Caki2 (cell line): ENCODE measurements around the gene CAST. TPM values are rescaled to one million over a fixed set of nuclear protein-coding genes. Genes with fewer than 3 reads are reported as not detected.

ENCODE experiments used
- DNase-seq: peaks from one replicate; pipeline ENCODE4 v3.0.0-alpha.2; 2015; ENCODE audit warnings: low read depth
- in situ Hi-C: cut with HindIII; loops from 2 replicates; pipeline ENCODE4 v1.10.0; 2016; ENCODE audit warnings: low sequenced_read_pairs, low pct_unique_long_range_greater_than_20kb, mixed read lengths
- total RNA-seq: library from RNA; depleted of rRNA; stranded (reverse); fragments of >200 nt; shearing (Covaris generic); gene quantifications from 2 replicates; pipeline ENCODE4 v1.2.3, GENCODE V29; 2014; ENCODE audit warnings: low replicate concordance

Gene CAST
- total RNA-seq, 1 experiment from 2014 or later = 63.5 TPM

DNA sequence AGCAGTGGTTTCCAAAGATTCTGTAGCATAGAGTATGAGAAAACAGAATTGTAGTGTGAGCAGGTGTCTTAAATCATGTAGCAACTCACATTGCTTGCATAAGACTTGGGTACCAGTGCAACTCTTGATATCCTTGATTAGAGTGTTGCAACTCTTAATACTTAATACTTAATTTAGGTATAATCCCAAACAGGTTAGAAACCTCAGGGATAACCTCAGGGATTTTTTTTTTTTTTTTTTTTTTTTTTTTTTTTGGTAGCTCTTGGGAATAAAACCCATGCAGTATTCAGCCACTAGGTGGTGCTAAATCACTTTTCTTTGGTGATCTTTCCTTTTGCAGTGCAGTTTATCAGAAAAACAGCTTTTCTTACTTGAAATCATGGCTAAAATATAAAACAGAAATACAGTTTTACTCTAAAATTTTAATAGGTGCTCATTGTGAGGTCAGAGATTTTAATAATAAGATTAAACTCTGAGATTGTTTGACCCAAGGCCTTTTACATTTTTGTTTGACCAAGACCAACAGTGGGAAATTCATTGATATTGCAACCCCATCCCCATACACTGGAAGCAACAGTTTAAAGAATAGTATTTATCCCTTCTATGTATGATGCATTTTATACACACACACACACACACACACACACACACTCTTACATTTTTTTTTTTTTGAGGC lies 90.3 kb downstream of the CAST start:
- peak; percentile 35 for DNase-seq
- in situ Hi-C loops = no loop called here

DNA sequence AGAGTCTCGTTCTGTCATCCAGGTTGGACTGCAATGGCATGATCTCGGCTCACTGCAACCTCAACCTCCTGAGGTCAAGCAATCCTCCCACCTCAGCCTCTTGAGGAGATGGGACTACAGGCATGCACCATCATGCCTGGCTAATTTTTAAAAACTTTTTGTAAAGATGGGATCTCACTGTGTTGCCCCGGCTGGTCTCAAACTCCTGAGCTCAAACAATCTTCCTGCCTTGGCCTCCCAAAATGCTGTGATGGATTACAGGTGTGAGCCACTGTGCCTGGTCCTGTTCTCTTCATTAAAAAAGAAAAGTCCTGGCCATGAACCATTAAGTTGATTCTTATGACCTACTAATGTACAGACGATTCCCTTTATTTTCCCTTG lies 90.8 kb downstream of the CAST start:
- in situ Hi-C loops = no loop called here
- no peak for DNase-seq

DNA sequence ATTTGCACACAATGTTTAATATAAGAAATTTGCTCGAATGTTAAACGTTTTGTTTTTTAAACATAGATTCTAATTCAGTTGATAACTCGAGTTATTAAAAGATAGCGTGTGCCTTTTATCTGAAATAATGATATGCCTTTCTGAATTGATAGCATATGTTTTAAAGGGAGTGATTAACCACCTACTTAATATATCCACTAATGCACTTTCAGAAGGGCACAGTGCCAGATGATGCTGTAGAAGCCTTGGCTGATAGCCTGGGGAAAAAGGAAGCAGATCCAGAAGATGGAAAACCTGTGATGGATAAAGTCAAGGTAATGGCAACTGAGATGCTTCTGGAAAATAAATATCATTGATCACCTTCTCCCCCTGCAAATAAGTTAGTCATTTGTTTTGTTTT lies 91.7 kb downstream of the CAST start:
- in situ Hi-C loops = no loop called here
- DNase-seq = no peak

DNA sequence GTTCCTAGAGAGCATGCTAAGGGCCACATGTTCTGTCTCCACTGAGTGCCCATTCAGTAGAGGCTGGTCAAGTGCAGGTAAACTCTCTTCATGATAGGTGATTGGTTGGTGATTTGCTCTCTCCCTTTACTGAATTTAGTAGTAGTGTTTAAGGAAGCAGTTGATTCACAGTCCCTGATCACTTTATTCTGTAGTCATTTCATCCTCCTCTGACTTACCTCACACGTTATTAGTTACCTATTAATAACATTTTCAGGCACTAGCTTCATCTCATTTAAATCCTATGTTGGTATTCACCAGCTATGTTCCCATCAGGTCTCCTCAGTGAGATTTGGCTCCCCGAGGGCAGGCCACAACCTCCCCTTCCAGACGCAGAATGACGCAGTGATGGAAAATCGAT lies 93.7 kb downstream of the CAST start:
- no peak for DNase-seq
- in situ Hi-C loops = no loop called here

DNA sequence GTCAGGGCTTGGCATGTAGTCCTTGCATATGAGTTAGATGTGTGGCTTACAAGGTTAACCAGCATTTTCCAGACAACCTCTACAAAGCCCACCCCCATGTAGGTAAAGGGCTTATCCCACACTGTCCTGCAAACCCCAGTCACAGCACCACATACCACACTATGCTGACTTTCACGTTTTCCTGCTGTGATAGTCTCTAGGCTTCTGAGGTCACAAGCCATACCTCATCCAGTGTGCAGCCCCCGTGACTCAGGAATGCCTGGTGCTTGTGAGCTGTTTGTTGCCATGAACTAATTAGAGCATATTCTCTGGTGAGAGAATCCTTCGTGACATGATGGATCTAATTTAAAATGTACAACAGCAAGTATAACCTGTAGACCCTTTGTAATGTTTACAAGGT lies 94.8 kb downstream of the CAST start:
- in situ Hi-C loops = no loop called here
- no peak for DNase-seq

DNA sequence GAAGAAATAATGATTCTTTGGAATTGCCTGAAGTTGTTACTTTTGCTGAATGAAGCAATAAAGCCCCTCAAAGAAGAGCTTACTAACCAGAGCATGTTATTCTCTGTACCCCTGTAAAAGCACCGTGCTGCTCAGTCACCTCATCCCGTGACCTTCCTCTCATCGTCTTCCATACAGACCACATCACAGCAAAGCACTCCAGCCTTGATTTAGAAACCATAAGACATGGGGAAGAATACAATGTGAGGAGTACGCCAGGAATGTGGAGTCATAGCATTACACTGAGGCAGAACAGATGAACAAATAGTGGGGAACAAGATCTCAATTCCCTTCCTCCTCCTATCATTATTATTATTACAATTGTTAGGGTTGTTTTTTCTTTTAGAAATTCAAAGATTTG lies 96.4 kb downstream of the CAST start:
- DNase-seq = no peak
- in situ Hi-C loops = no loop called here

DNA sequence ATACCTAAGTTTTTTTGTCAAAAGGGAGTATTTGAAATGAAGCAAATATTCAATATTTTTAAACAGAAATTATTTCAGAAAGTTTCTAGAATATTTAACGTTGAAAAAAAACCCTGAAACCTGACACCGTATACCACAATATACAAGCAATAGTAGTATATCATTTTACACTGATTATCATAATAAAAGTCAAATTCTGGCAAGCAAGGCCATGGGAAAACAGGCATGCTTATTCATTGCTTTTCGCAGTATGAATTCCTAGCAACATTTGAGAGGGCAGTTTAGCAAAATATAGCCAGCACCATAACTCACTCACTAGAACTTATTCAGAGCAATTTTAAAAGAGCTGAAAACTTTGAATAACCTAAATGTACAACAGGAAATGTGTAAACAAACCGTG lies 99.4 kb downstream of the CAST start:
- no peak for DNase-seq
- in situ Hi-C loops = no loop called here

DNA sequence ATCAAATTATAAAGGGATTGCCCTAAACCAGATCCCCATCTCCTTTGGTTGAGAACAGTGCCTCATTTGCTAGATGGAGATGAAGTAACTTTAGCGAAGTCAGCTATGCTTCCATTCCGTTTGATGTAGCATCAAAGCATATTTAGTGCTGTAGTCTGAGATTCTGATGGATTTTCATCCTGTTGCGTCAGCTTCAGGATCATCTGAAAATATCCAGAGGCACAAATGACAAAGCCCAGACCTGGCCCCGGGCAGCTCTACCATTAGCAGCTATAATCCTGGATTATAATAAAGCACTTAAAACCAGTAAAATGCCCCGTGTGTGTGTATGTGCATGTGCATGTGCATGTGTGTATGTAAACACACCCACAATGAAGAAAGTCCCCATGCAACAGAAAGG lies 100.8 kb downstream of the CAST start:
- no peak for DNase-seq
- in situ Hi-C loops = no loop called here

DNA sequence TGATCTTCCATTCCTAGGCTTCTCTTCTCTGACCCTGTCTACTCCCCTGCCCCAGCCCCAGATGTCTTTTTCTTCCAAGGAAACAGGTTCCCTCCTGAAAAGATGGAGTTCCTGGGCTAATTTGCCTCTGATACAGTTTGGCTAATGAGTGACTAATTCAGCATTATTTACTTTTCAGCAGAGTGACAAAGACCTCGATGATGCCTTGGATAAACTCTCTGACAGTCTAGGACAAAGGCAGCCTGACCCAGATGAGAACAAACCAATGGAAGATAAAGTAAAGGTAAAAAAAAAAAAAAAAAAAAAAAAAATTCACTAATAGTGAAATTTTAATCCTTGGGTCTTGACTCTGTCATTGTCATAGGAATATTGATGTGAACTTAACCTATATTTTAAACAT lies 102.9 kb downstream of the CAST start:
- DNase-seq = no peak
- in situ Hi-C loops = no loop called here

DNA sequence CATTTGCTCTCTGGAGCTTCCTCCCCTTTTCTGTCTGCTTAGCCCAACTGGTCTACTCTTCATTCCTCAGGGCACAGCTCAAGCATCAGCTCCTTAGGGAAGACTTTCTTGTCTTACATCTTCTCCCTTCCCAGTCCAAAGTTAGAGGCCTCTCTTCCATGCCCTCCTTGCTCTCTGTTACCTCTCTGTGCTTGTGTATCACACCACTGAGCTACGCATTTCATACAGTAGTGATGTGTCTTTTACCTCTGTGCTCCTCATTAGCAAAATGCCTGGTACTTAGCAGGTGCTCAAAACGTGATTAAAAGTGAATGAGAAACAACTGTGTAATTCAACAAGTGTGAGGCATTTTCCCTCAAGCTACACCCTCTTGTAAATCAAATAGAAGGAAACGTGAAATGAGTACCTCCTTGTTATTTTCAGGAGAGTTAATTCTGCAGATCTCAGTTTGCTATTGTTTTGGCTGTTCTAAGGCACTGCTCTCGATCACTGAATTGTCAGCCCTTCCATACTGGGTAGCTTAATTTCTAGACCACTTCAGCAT lies 106.6 kb downstream of the CAST start:
- in situ Hi-C loops = no loop called here
- no peak for DNase-seq

DNA sequence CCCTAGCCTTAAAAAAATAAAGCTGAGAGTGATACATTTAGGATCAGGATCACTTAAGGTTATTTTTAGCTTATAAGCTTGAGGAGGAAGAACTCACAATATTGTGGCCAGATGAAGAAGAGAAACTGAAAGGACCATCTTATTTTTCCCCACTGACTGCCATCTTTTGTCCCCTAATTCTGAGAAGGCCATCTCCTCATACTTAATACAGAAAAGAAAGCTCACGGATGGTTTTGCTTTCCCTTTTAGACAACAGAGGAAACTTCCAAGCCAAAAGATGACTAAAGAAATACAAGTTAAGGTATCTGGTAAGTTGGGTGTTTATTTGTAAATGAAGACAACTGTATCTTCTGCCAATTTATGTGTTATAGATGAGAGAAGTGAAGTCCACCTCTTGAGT lies 109.2 kb downstream of the CAST start:
- no peak for DNase-seq
- in situ Hi-C loops = no loop called here

DNA sequence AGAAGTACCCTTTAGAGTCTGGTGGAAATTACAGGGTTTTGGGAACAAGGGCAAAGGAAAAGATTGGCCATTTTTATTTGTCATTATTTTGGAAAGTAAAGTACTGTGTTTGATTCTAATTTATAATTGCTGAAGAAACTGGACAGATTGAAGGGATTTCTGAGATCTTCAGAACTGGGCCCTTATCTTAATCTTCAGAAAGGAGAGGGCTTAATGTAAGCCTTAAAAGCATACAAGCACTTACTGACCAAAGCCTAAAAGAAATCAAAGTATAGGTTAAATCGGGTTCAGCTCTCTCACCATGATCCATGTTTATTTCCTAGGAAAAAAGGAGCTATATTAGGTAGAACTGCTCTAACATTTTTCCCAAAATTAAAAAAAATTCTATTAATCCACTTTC lies 109.9 kb downstream of the CAST start:
- in situ Hi-C loops = no loop called here
- no peak for DNase-seq

DNA sequence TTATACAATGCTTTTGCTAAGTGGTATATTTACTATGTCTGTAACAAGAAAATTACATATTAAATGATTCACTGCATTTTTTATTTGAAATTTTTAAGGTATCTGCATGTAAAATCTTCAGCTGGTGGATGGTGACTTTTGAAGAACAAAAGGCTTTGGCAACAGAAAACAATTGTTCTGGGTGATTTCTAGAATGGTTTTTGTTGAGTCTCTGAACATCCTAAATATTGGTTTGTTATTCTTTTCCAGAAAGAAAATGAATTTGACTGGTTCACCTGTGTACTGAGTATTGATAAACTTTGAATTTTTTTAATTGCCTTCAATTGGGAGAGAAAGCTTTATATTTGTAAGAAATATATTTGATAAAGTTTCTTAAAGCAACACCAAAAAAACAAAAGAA lies 110.4 kb downstream of the CAST start:
- DNase-seq = no peak
- in situ Hi-C loops = no loop called here

DNA sequence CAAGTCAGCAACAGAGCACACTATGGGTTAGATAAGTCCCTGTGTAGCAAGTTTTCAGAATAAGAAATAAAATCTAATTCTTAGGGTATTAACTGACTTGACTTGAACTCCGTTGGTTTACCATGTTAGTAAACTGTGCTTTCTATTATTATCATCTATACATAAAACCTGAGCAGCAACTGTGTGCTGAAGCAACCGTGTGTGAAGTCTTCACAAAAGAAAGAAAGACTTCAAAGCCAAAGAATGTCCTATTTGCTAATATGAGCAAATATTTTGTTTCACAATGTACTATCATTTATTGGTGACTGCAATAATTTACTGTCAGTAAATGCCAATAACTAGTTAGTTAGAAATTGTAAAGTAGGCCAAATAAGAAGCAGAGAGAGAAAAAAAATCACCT lies 112.9 kb downstream of the CAST start:
- no peak for DNase-seq
- in situ Hi-C loops = no loop called here

DNA sequence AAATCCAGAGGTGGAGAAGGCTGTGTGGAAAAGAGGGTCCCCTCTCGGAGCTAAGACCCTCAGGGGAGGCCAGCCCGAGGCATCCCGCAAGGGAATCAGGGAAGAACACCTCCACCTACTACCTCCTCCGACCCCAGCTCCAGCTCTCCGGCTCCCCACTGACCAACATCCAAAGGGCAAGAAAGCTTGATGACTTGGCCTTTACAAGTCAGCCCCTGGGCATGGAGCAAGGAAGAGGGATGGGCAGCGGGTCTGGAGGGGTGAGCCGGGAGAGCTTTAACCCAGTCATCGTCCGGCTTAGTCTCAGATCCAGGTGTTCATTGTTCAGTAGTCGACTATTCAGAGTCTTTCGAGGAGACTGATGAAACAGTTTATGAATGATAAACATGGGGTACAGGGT lies 113.5 kb downstream of the CAST start:
- in situ Hi-C loops = no loop called here
- no peak for DNase-seq

DNA sequence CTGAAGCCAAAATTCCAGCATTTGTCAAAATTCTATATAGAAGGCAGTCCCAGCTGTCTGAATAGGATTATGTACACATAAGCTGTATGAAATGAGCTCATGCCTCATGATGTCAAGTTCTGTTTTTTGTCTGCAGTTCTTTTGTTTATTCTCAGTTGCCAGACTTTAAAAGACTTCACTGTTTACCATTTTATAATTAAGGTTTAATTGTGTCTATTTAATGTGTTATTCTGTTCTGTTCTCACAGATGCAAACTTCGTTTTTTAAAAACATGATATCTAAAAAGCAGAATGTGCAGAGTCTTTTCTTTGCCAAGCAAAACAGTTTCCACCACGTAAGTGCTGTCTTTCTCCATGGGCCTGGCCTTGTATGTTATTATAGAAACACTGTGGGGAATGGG lies 114.4 kb downstream of the CAST start:
- in situ Hi-C loops = no loop called here

DNA sequence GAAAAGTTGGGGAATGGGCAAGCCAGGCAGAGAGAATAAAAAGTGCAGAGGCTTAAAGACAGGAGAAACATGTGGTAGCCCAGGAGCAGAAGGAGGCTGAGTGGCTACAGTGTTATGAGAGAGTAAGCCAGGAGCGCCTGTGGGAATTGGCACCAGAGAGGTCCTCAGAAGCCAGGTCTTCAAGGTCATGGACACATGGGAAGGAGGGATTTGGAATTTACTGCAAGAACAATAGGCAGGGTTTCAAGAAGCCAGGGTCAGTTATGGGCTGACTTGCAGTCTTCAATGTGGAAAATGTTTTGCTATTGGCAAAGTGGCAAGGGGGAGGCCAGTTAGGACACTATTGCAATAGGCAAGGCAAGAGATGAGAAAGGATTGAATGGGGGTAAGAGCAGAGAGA lies 116.2 kb downstream of the CAST start:
- DNase-seq = no peak
- in situ Hi-C loops = no loop called here

More for the DNA sequence above, 114.4 kb downstream of the CAST start:
- DNase-seq = no peak

DNA sequence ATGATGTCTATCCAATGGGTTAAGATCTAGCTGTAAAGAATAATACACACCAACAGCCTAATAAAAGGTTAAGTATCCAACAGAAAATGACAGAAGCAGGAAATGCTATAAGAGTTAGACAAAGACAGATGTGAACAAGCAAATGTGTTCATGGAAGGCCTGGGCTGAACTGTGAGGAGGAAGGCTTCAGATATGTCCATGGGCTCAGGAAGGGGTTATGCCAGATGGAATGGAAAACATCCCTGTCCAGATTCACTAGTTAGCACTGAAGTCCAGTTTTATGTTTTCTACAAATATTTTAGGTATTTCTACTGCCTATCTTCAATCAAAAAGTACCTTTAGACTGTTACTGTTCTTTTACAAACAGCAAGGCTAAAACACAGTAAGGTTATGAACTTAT lies 118.5 kb downstream of the CAST start:
- in situ Hi-C loops = no loop called here
- DNase-seq = no peak

DNA sequence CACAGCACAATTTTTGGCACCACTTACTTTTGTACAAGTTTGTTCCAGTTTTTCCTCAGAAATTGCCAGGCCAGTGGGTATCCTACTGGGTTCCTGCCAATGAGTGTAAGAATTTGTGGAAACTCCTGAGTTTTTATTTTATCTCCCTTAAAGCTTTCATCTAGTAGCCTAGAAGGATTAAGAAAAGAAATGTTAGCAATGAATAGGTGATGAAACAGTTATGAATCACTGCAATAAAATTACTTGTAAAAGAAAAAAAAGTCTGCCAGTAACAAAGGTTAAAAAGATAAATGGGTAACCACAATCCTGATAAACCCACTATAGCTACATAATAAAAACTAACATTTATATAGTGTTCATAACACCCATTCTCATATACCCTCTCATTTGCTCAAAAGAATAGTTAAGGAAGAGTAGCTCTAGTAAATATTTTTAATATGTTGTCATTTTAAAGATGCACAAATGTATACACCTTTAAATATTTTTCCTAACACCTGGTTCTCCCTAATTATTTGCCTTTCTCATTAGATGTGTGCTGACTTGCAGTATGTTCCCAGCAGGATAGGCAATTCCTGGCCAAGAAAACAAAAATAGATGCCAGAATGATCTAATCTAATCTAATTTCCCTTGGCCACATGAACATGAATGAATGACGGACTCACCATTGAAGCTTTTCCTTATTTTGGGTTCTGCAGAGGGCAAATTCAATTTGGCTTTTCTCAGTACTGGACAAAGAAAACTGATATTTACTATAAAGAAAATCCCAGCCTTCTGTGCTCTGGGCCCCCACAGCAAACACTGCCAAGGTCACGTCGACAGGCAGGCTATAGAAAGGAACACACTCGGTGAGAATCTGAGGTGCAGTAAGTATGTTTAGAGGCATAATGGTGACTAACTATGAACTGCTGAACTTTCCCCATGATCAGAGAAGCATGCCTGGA lies 119.1 kb downstream of the CAST start:
- in situ Hi-C loops = no loop called here
- peak; percentile 10 for DNase-seq

DNA sequence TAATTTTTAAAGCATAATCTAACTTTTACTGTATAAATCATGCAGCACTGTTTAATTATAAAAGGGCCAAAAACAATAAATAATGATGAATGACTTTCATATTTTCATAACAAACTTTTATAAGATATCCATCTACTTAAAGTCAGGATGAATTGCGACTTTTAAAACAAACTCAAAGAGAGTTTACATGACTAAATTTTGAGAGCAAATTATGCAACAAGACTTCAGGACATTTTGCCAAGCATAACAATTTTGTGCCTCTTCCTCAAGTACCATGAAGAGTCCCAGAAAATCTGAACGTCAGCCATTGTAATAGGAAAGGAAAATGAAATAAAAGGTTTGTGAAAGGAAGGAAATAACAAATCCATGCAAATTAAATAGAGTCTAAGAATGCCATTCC lies 121.2 kb downstream of the CAST start:
- DNase-seq = no peak
- in situ Hi-C loops = no loop called here
